Measurements from ENCODE around the gene USP22. TPM values are rescaled to one million over a fixed set of nuclear protein-coding genes. Genes with fewer than 3 reads are reported as not detected.

USP22 gene
- total RNA-seq, 1 experiment from 2014 or later = 157 TPM

DNA sequence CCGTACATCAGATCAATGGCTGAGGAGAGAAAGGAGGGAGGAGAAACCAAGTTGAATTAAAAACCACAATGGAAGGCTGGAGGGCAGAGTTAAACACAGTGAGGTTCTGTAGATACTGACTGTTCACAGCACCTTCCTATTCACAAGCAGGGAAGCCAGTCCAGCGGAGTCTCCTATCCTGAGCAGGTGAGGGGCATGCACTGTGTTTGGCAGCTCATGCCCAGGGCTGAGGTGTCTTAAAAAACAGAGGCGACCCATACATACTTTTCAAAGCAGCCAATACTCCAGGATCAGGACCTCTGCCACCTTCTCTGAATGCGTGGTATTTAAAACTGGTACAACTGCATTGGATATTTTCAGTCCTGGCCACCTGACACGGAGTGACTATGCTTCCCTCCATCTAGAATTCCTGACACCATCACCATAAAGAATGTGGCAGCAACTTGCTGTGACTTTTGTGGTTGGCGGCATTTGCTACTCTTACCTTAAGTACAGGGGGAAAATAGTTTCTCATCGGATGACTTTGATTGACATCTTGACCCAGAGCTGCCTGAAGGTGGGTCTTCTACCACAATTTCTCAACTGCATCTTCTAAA lies 21.5 kb downstream of the USP22 start:
- DNase-seq (ENCODE audit: unreplicated experiment) = no peak
- POLR2A ChIA-PET = no interaction called here
- TF ChIP-seq, protein P1, sequence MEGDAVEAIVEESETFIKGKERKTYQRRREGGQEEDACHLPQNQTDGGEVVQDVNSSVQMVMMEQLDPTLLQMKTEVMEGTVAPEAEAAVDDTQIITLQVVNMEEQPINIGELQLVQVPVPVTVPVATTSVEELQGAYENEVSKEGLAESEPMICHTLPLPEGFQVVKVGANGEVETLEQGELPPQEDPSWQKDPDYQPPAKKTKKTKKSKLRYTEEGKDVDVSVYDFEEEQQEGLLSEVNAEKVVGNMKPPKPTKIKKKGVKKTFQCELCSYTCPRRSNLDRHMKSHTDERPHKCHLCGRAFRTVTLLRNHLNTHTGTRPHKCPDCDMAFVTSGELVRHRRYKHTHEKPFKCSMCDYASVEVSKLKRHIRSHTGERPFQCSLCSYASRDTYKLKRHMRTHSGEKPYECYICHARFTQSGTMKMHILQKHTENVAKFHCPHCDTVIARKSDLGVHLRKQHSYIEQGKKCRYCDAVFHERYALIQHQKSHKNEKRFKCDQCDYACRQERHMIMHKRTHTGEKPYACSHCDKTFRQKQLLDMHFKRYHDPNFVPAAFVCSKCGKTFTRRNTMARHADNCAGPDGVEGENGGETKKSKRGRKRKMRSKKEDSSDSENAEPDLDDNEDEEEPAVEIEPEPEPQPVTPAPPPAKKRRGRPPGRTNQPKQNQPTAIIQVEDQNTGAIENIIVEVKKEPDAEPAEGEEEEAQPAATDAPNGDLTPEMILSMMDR (IDR thresholded peaks at IDR 0.05; ENCODE audit: unreplicated experiment) = no peak
- BruUV-seq (replicated peaks) = no TSS peak
- Mint-ChIP-seq H3K4me3 (ENCODE audit: unreplicated experiment) (no peak overlapping the region), H3K27ac (ENCODE audit: low read depth, unreplicated experiment) (no peak overlapping the region), H3K4me1 (ENCODE audit: insufficient read depth, unreplicated experiment) (peaks cover 11% of the 10 kb centered on the region), H3K27me3 (ENCODE audit: insufficient read depth, unreplicated experiment) (no peaks in the 10 kb centered on the region), H3K36me3 (ENCODE audit: insufficient read depth, unreplicated experiment) (peaks cover 97% of the 10 kb centered on the region), H3K9me3 (ENCODE audit: unreplicated experiment) (no peaks in the 10 kb centered on the region)
- CTCF ChIA-PET = interaction anchor here (0.7 to 0.9 kb wide), 2 partner anchors 12 to 36 kb away, joined by 4 to 5 read pairs; no protein-coding TSS in a partner anchor
- intact Hi-C loops (cut with micrococcal nuclease) = no loop called here

- no peak overlapping the region for H3K27ac Mint-ChIP-seq (ENCODE audit: low read depth, unreplicated experiment)
- H3K4me1 Mint-ChIP-seq (ENCODE audit: insufficient read depth, unreplicated experiment) = peaks cover 9% of the 10 kb centered on the region
Observed at GRCh38 chr17:21020622-21021021, 22.2 kb downstream of the USP22 start.

GRCh38 chr17:21019976-21020586 lies 22.7 kb downstream of the USP22 start:
- BruUV-seq (replicated peaks) = no TSS peak
- TF ChIP-seq, protein P1 (IDR thresholded peaks at IDR 0.05; ENCODE audit: unreplicated experiment) = no peak
- H3K27me3 Mint-ChIP-seq (ENCODE audit: insufficient read depth, unreplicated experiment) = no peaks in the 10 kb centered on the region
- intact Hi-C loops (cut with micrococcal nuclease) = no loop called here
- H3K36me3 Mint-ChIP-seq (ENCODE audit: insufficient read depth, unreplicated experiment) = peaks cover 97% of the 10 kb centered on the region
- POLR2A ChIA-PET = no interaction called here
- peaks cover 5% of the 10 kb centered on the region for H3K4me1 Mint-ChIP-seq (ENCODE audit: insufficient read depth, unreplicated experiment)
- no peaks in the 10 kb centered on the region for H3K9me3 Mint-ChIP-seq (ENCODE audit: unreplicated experiment)
- H3K27ac Mint-ChIP-seq (ENCODE audit: low read depth, unreplicated experiment) = no peak overlapping the region
- CTCF ChIA-PET = no interaction called here
- H3K4me3 Mint-ChIP-seq (ENCODE audit: unreplicated experiment) = no peak overlapping the region
- DNase-seq (ENCODE audit: unreplicated experiment) = no peak

More at GRCh38 chr17:21020622-21021021, 22.2 kb downstream of the USP22 start:
- CTCF ChIA-PET = interaction anchor here (0.7 to 0.9 kb wide), 2 partner anchors 11 to 37 kb away, joined by 4 to 5 read pairs; no protein-coding TSS in a partner anchor
- DNase-seq (ENCODE audit: unreplicated experiment) = no peak
- BruUV-seq (replicated peaks) = no TSS peak
- intact Hi-C loops (cut with micrococcal nuclease) = no loop called here
- H3K9me3 Mint-ChIP-seq (ENCODE audit: unreplicated experiment) = no peaks in the 10 kb centered on the region
- TF ChIP-seq, protein P1 (IDR thresholded peaks at IDR 0.05; ENCODE audit: unreplicated experiment) = no peak
- H3K36me3 Mint-ChIP-seq (ENCODE audit: insufficient read depth, unreplicated experiment) = peaks cover 97% of the 10 kb centered on the region
- no peaks in the 10 kb centered on the region for H3K27me3 Mint-ChIP-seq (ENCODE audit: insufficient read depth, unreplicated experiment)
- H3K4me3 Mint-ChIP-seq (ENCODE audit: unreplicated experiment) = no peak overlapping the region
- POLR2A ChIA-PET = no interaction called here

DNA sequence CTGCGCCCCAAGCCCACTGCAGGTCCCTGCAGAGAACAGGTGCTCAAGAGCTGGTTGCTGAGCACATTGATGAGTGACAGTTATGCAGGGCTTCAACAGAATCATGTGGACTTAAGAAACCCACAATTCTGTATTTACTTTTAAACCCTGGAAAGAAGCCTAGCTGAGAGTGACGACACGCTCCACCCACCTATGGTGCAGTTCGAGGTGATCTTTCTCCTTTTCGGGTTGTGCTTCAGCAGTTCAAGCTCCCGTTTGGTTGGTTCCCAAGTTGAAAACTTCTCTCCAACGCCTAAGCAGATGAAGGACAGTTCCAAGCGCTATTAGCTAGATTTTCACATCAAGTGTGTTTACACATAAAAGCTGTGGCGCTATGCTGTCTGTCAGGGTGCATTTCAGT lies 23.9 kb downstream of the USP22 start:
- no TSS peak for BruUV-seq (replicated peaks)
- CTCF ChIA-PET = interaction anchor here (0.6 kb wide), 1 partner anchor 33 kb away, joined by 3 read pairs; no protein-coding TSS in a partner anchor
- Mint-ChIP-seq H3K36me3 (ENCODE audit: insufficient read depth, unreplicated experiment) (peaks cover 97% of the 10 kb centered on the region), H3K27ac (ENCODE audit: low read depth, unreplicated experiment) (peak overlapping the region; percentile 18), H3K4me1 (ENCODE audit: insufficient read depth, unreplicated experiment) (peaks cover 5% of the 10 kb centered on the region), H3K4me3 (ENCODE audit: unreplicated experiment) (no peak overlapping the region), H3K9me3 (ENCODE audit: unreplicated experiment) (no peaks in the 10 kb centered on the region), H3K27me3 (ENCODE audit: insufficient read depth, unreplicated experiment) (no peaks in the 10 kb centered on the region)
- TF ChIP-seq, protein P1 (IDR thresholded peaks at IDR 0.05; ENCODE audit: unreplicated experiment) = no peak
- intact Hi-C loops (cut with micrococcal nuclease) = no loop called here
- no peak for DNase-seq (ENCODE audit: unreplicated experiment)
- POLR2A ChIA-PET = interaction anchor here (0.6 to 1.0 kb wide), 2 partner anchors 25 to 183 kb away, joined by 3 to 4 read pairs; partner anchors contain the start of gene USP22

Data from MCF 10A (cell line).